ENCODE measurements around the gene RRBP1.

The RRBP1 gene

GRCh38 chr20:17605131-17605660 is 76.8 kb downstream of the RRBP1 start:
- DNase-seq, result no peak

GRCh38 chr20:17602493-17602892 is 79.5 kb downstream of the RRBP1 start:
- DNase-seq, result no peak

- no peak for DNase-seq
Observed at GRCh38 chr20:17601957-17602356, 80.1 kb downstream of the RRBP1 start.

GRCh38 chr20:17598013-17598550 is 84.0 kb downstream of the RRBP1 start:
- no peak for DNase-seq

GRCh38 chr20:17595856-17596255 is 86.2 kb downstream of the RRBP1 start:
- no peak for DNase-seq

GRCh38 chr20:17594443-17594842 is 87.6 kb downstream of the RRBP1 start:
- DNase-seq, result no peak

GRCh38 chr20:17593902-17594301 is 88.1 kb downstream of the RRBP1 start:
- no peak for DNase-seq

- no peak for DNase-seq
Observed at GRCh38 chr20:17590245-17590644, 91.8 kb downstream of the RRBP1 start.

- no peak for DNase-seq
Observed at GRCh38 chr20:17589161-17589834, 92.7 kb downstream of the RRBP1 start.

- no peak for DNase-seq
Observed at GRCh38 chr20:17587824-17588223, 94.2 kb downstream of the RRBP1 start.

- no peak for DNase-seq
Observed at GRCh38 chr20:17587148-17587547, 94.9 kb downstream of the RRBP1 start.

- no peak for DNase-seq
Observed at GRCh38 chr20:17586250-17586649, 95.8 kb downstream of the RRBP1 start.

GRCh38 chr20:17584689-17585088 is 97.4 kb downstream of the RRBP1 start:
- no peak for DNase-seq

GRCh38 chr20:17583126-17583525 is 98.9 kb downstream of the RRBP1 start:
- DNase-seq, result no peak

- no peak for DNase-seq
Observed at GRCh38 chr20:17580895-17581294, 101.1 kb downstream of the RRBP1 start.

- no peak for DNase-seq
Observed at GRCh38 chr20:17579369-17580039, 102.5 kb downstream of the RRBP1 start.

GRCh38 chr20:17576215-17576614 is 105.8 kb downstream of the RRBP1 start:
- DNase-seq, result no peak

GRCh38 chr20:17573463-17573862 is 108.6 kb downstream of the RRBP1 start:
- no peak for DNase-seq

GRCh38 chr20:17572034-17572638 is 109.9 kb downstream of the RRBP1 start:
- DNase-seq, result no peak

- no peak for DNase-seq
Observed at GRCh38 chr20:17571153-17571527, 110.9 kb downstream of the RRBP1 start.

- DNase-seq, result no peak
Observed at GRCh38 chr20:17570347-17571152, 111.5 kb downstream of the RRBP1 start.

- peak; percentile 84 for DNase-seq
Observed at GRCh38 chr20:17569616-17570346, 112.3 kb downstream of the RRBP1 start, which contains the start of gene DSTN. DSTN (plus strand) TSS chr20:17570075; CDS start chr20:17570209, 134 bp downstream.
